Measurements from ENCODE around the gene TPP1.

The TPP1 gene

GRCh38 chr11:6632116-6633073 is 13.2 kb upstream of the TPP1 start:
- H3K27ac ChIP-seq: no peak overlapping the region
- TF ChIP-seq ZFX (IDR thresholded peaks at IDR 0.05; ENCODE audit: borderline replicate concordance) (no peak), CTCF (IDR thresholded peaks at IDR 0.05) (no peak)

- no peak for TF ChIP-seq CTCF (IDR thresholded peaks at IDR 0.05)
- TF ChIP-seq ZFX (IDR thresholded peaks at IDR 0.05; ENCODE audit: borderline replicate concordance): no peak
- no peak overlapping the region for H3K27ac ChIP-seq
Observed at GRCh38 chr11:6631361-6631890, 12.2 kb upstream of the TPP1 start.

GRCh38 chr11:6630632-6631291 is 11.5 kb upstream of the TPP1 start:
- TF ChIP-seq CTCF (IDR thresholded peaks at IDR 0.05): no peak
- TF ChIP-seq ZFX (IDR thresholded peaks at IDR 0.05; ENCODE audit: borderline replicate concordance): no peak
- no peak overlapping the region for H3K27ac ChIP-seq

DNA sequence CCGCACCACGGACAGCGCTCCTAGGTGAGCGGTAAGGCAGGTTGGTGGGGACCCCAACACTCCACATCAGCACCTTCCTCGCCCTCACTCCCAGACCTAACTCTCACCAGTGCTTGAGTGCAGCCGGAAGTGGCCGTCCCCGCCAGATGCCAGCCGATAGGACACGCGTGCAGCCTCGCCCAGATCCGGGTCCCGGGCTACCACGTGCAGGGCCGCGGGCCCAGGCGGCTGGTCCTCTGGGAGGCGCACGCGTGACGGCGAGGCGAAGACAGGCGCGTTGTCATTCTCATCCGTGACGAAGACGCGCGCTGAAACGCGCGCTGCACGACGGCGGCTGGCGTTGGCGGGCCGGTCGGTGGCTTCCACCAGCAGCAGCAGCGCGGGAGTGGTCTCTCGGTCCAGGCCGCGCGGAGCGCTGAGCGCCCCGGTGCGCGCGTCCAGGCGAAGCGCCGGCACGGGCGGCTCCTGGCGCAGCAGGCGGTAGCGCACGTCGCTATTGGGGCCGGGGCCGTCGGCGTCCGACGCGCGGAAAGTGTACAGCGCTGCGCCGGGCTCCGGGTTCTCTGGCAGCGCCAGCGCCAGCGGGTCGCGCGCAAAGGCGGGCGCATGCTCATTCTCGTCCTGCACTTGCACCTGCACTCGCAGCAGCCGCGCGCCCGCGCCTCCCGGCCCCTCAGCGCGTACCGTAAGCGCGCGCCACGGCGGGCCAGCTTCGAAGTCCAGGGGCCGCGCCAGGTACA is 10.8 kb upstream of the TPP1 start:
- H3K27ac ChIP-seq: no peak overlapping the region
- TF ChIP-seq ZFX (IDR thresholded peaks at IDR 0.05; ENCODE audit: borderline replicate concordance): no peak

DNA sequence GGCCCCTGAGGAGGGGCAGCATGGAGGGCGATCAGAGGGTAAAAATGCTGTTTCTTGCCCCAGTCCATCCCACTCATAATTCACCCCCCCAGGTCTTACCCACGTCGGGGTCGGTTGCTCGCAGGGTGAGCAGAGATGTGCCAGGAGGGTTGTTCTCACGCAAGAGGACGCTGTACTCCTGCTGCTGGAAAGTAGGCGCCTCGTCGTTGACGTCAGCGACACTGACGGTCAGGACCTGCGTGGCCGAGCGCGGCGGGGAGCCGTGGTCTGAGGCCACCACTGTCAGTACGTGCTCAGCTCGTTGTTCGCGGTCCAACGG is 10.3 kb upstream of the TPP1 start:
- no peak for TF ChIP-seq CTCF (IDR thresholded peaks at IDR 0.05)
- no peak for TF ChIP-seq ZFX (IDR thresholded peaks at IDR 0.05; ENCODE audit: borderline replicate concordance)
- H3K27ac ChIP-seq: no peak overlapping the region

GRCh38 chr11:6628526-6628925 is 9.3 kb upstream of the TPP1 start:
- TF ChIP-seq ZFX (IDR thresholded peaks at IDR 0.05; ENCODE audit: borderline replicate concordance) (no peak), CTCF (IDR thresholded peaks at IDR 0.05) (no peak)
- H3K27ac ChIP-seq: no peak overlapping the region

- TF ChIP-seq ZFX (IDR thresholded peaks at IDR 0.05; ENCODE audit: borderline replicate concordance): no peak
- TF ChIP-seq CTCF (IDR thresholded peaks at IDR 0.05): no peak
Observed at GRCh38 chr11:6627762-6628241, 8.6 kb upstream of the TPP1 start.

More at GRCh38 chr11:6627762-6628241, 8.6 kb upstream of the TPP1 start:
- H3K27ac ChIP-seq: no peak overlapping the region

All from 22Rv1 (cell line).